Measurements from ENCODE around the gene USP6NL.

DNA sequence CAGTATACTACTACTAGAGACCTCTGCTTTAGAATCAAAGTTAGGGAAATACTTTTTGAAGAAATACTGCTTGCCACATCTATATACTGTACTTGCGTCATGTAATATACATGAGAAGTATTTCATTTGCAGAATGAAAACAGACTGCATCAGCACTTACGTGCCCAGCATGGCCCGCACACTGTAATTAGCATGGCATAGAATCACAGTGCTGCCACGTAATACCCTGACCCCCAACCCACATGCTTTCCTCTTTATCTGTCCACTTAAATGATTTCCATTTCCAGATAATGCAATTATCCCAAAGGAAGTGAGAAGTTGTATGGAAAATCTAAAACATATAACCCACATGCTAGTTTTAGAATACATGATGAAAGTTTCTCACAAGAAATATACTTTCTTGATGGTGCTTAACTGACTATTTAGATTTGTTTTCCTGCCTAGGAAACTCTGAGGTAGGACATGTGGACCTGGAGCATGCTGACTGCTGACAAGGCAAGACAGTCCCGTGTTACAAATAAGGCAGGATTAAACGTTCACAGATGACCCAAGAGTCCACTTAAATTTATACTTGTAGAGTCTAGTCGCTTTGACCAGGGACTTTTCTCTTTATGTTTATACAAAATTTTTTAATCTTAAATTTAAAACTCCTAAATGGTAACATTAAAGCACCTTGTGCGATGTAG is 12.6 kb downstream of the USP6NL start:
- TF ChIP-seq EZH2 (IDR thresholded peaks at IDR 0.05; ENCODE audit: borderline replicate concordance, low read depth, low read length, severe bottlenecking), result no peak
- TF ChIP-seq, protein P1, sequence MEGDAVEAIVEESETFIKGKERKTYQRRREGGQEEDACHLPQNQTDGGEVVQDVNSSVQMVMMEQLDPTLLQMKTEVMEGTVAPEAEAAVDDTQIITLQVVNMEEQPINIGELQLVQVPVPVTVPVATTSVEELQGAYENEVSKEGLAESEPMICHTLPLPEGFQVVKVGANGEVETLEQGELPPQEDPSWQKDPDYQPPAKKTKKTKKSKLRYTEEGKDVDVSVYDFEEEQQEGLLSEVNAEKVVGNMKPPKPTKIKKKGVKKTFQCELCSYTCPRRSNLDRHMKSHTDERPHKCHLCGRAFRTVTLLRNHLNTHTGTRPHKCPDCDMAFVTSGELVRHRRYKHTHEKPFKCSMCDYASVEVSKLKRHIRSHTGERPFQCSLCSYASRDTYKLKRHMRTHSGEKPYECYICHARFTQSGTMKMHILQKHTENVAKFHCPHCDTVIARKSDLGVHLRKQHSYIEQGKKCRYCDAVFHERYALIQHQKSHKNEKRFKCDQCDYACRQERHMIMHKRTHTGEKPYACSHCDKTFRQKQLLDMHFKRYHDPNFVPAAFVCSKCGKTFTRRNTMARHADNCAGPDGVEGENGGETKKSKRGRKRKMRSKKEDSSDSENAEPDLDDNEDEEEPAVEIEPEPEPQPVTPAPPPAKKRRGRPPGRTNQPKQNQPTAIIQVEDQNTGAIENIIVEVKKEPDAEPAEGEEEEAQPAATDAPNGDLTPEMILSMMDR (IDR thresholded peaks at IDR 0.05; ENCODE audit: borderline replicate concordance, extremely low read depth, low read length, poor library complexity, severe bottlenecking), result no peak

Measured in DND-41 (cell line).